Heart right ventricle (tissue), 16 donors: ENCODE measurements around the gene NTNG2. TPM values are rescaled to one million over a fixed set of nuclear protein-coding genes. Genes with fewer than 3 reads are reported as not detected.

Experiments used
- ATAC-seq, 8 donors: fragments of 200-7000 bp; cut with Tn5 transposase; one replicate each; pipeline ENCODE4 v1.9.1; 2020; ENCODE audit warnings: mild to moderate bottlenecking in 8 of 8, moderate library complexity in 8 of 8, moderate number of reproducible peaks in 1 of 8
- DNase-seq, 2 donors: peaks; one replicate each; pipeline ENCODE4 v3.0.0-alpha.2; 2020
- H3K27ac ChIP-seq, 10 donors: fragments of 200-600 bp; sonication (generic) in 2 of 10; one replicate each; pipeline versions ENCODE4 v1.5.0 to v1.8.0; 2020 to 2022; ENCODE audit warnings: mild to moderate bottlenecking in 3 of 10
- H3K27me3 ChIP-seq, 7 donors: fragments of 200-600 bp; one replicate each; pipeline ENCODE4 v1.8.0; 2021 to 2022; ENCODE audit warnings: mild to moderate bottlenecking in 2 of 7
- H3K36me3 ChIP-seq, 9 donors: fragments of 200-600 bp; sonication (generic) in 1 of 9; one replicate each; pipeline versions ENCODE4 v1.5.0 to v1.8.0; 2020 to 2022; ENCODE audit warnings: mild to moderate bottlenecking in 2 of 9
- H3K4me1 ChIP-seq, 9 donors: fragments of 200-600 bp; sonication (generic) in 1 of 9; one replicate each; pipeline versions ENCODE4 v1.5.0 to v1.8.0; 2020 to 2022; ENCODE audit warnings: mild to moderate bottlenecking in 4 of 9
- H3K4me3 ChIP-seq, 10 donors: fragments of 200-600 bp; sonication (generic) in 2 of 10; one replicate each; pipeline versions ENCODE4 v1.5.0 to v1.8.0; 2020 to 2022; ENCODE audit warnings: mild to moderate bottlenecking in 7 of 10, moderate library complexity in 2 of 10
- H3K9me3 ChIP-seq, 11 donors: fragments of 200-600 bp in 10 of 11; sonication (generic) in 2 of 11; one replicate each; pipeline versions ENCODE4 v1.5.0 to v1.8.0; 2013 to 2022; ENCODE audit warnings: mild to moderate bottlenecking in 2 of 11, control low read depth in 1 of 11, moderate library complexity in 1 of 11
- CTCF ChIP-seq, 9 donors: fragments of 200-600 bp; sonication (generic) in 2 of 9; IDR thresholded peaks; one replicate each; pipeline versions ENCODE4 v1.5.0 to v1.8.0; 2021 to 2022; ENCODE audit warnings: antibody characterized with exemption in 9 of 9, mild to moderate bottlenecking in 5 of 9, moderate library complexity in 1 of 9
- WGBS, 2 donors: extraction: QIAGEN DNeasy Blood & Tissue Kit; methylation state at CpG; one replicate each; pipeline ENCODE4 v1.1.7; 2013; ENCODE audit warnings: inconsistent platforms in 1 of 2; 5-methylcytosine and 5-hydroxymethylcytosine counted together
- intact Hi-C, 10 donors: fragments of 100-400 bp; cut with DNase I; formaldehyde crosslinking; loops; one replicate each; pipeline versions ENCODE4 v1.11.1 to v1.14.2; 2022
- polyA plus RNA-seq, 2 donors: library from polyadenylated mRNA; stranded (reverse); fragments of 200-250 nt; gene quantifications; one replicate each; pipeline ENCODE4 v1.2.3, GENCODE V29; 2013
- total RNA-seq, 10 donors: library from RNA; stranded (reverse); fragmentation: NEBNext Ultra II Directional in 3 of 10; extraction: Animal tissue kit (Norgen Biotek cat#: 25700) in 3 of 10; gene quantifications; one replicate each; pipeline versions ENCODE4 v1.2.1 to v1.2.4, GENCODE V29; 2021 to 2023
- donor health status: Arrhythmogenic right ventricular cardiomyopathy.
- donor health status: ischemic (EF 13 %, LVEDD 7.1; RV severe dilation, severe dysfunction).
- donor health status: healthy with polysubstance abuse.
- donor health status: DM: no; HTN: yes; CAD: no.
- donor health status: DM: no; HTN: no; CAD: no.
- donor health status: ischemic (EF 25% LVEDD 6.9; RV normal size, moderate dysfunction).
- donor health status: ischemic (EF 25% LVEDD 5.7; RV mildly dilated, moderate dysfunction).
- donor health status: healthy.
- donor health status: DM: yes; HTN: yes; CAD: no.
- donor health status: Ischemic cardiomyopathy.
- donor health status: ischemic (EF 35%, LVEDD 5.7; RV mildly dilated, moderate dysfunction).
- donor health status: nonischemic (EF 11% LVEDD 7.7; RV severe dilation, severe dysfunction).
- donor health status: DM: yes; HTN: yes; CAD: no.
- donor health status: PGD.
- donor health status: ischemic (EF 29% LVEDD 5.4; RV normal size, mild dysfunction).
- donor health status: nonischemic (EF 23%, LVEDD 6.1; RV moderate dilation, normal function).

Gene NTNG2
- total and polyA plus RNA-seq, 12 donors, result 0.29 to 7.6 (median 2.9) TPM

- no peak for DNase-seq
- Histone ChIP-seq H3K27ac (no peak overlapping the region), H3K9me3 (no peaks in the 10 kb centered on the region), H3K4me1 (peaks cover 0 to 16% (median 9%) of the 10 kb centered on the region in 9 donors), H3K27me3 (peaks cover 0 to 51% (median 36%) of the 10 kb centered on the region in 7 donors), H3K4me3 (no peak overlapping the region), H3K36me3 (no peaks in the 10 kb centered on the region)
- intact Hi-C loops, result no loop called here
- ATAC-seq, result no peak
- 73 to 77% methylated on average over 19 of the region's 19 CpGs for WGBS, 2 donors
- TF ChIP-seq CTCF (IDR thresholded peaks at IDR 0.05), result no peak
These were observed 4.3 kb upstream of the NTNG2 start for GRCh38 chr9:132157347-132158116.

- Histone ChIP-seq H3K4me3 (peak overlapping the region in 9 of 10 donors; percentile 54 to 82 (median 68)), H3K9me3 (no peaks in the 10 kb centered on the region), H3K4me1 (peaks cover 21 to 40% (median 35%) of the 10 kb centered on the region in 9 donors), H3K27ac (peak overlapping the region in 3 of 10 donors; percentile 16 to 62 (median 43)), H3K27me3 (peaks cover 6 to 80% (median 59%) of the 10 kb centered on the region in 7 donors), H3K36me3 (no peaks in the 10 kb centered on the region)
- intact Hi-C loops, result no loop called here
- DNase-seq, result no peak
- TF ChIP-seq CTCF (IDR thresholded peaks at IDR 0.05), result no peak
- 6 to 10% methylated on average over 49 to 50 of the region's 50 CpGs for WGBS, 2 donors
- ATAC-seq, result peak in 1 of 8 donors; percentile 32
These were observed 786 bp upstream of the NTNG2 start for GRCh38 chr9:132160802-132161742.

- H3K4me1 ChIP-seq, result peaks cover 22 to 40% (median 35%) of the 10 kb centered on the region in 9 donors
- peak overlapping the region; percentile 16 to 82 (median 67) for H3K4me3 ChIP-seq
- H3K36me3 ChIP-seq, result no peaks in the 10 kb centered on the region
- DNase-seq, result no peak
- peak in 3 of 8 donors; percentile 14 to 21 (median 17) for ATAC-seq
- peak overlapping the region in 2 of 10 donors; percentile 9 to 18 for H3K27ac ChIP-seq
- no peaks in the 10 kb centered on the region for H3K9me3 ChIP-seq
- peaks cover 6 to 89% (median 73%) of the 10 kb centered on the region in 7 donors for H3K27me3 ChIP-seq
- TF ChIP-seq CTCF (IDR thresholded peaks at IDR 0.05), result no peak
- intact Hi-C loops, result loop anchor here in 1 of 10 donors (1.0 kb wide), 1 partner anchor 401 kb away; no protein-coding TSS in a partner anchor
- 1 to 2% methylated on average over 64 to 74 of the region's 74 CpGs for WGBS, 2 donors
These were observed 1.1 kb downstream of the NTNG2 start for GRCh38 chr9:132162764-132163456.
